Adipocyte (in vitro differentiated cells): ENCODE measurements around the gene TMEM150A.

Experiments
- DNase-seq: peaks from one replicate; pipeline ENCODE4 v3.0.0-alpha.2; 2015; ENCODE audit warnings: low read depth
- H3K27me3 ChIP-seq: replicated peaks from 2 replicates; pipeline ENCODE4 v1.7.0; 2013; ENCODE audit warnings: mild to moderate bottlenecking, low read length, moderate library complexity; ENCODE audit not compliant: control insufficient read depth, insufficient read depth
- H3K36me3 ChIP-seq: 2 replicates; pipeline ENCODE4 v1.7.0; 2013; ENCODE audit warnings: low read length, mild to moderate bottlenecking, moderate library complexity; ENCODE audit not compliant: control insufficient read depth, insufficient read depth, severe bottlenecking
- H3K4me1 ChIP-seq: 2 replicates; pipeline ENCODE4 v1.7.0; 2013; ENCODE audit warnings: mild to moderate bottlenecking, low read length, moderate library complexity; ENCODE audit not compliant: control insufficient read depth, insufficient read depth
- H3K4me3 ChIP-seq: 2 replicates; pipeline ENCODE4 v1.7.0; 2013; ENCODE audit warnings: mild to moderate bottlenecking, low read length, moderate library complexity
- H3K9ac ChIP-seq: 2 replicates; pipeline ENCODE4 v1.7.0; 2013; ENCODE audit warnings: mild to moderate bottlenecking, low read length, moderate library complexity
- H3K9me3 ChIP-seq: 2 replicates; pipeline ENCODE4 v1.7.0; 2013; ENCODE audit warnings: mild to moderate bottlenecking, low read length, moderate library complexity; ENCODE audit not compliant: control insufficient read depth

The TMEM150A gene

GRCh38 chr2:85590950-85591349 is 11.5 kb downstream of the TMEM150A start:
- Histone ChIP-seq H3K4me1 (peaks cover 29% of the 10 kb centered on the region), H3K4me3 (peak overlapping the region; percentile 15), H3K9me3 (no peaks in the 10 kb centered on the region), H3K27me3 (no peaks in the 10 kb centered on the region), H3K36me3 (no peaks in the 10 kb centered on the region), H3K9ac (peak overlapping the region; percentile 69)
- no peak for DNase-seq

DNA sequence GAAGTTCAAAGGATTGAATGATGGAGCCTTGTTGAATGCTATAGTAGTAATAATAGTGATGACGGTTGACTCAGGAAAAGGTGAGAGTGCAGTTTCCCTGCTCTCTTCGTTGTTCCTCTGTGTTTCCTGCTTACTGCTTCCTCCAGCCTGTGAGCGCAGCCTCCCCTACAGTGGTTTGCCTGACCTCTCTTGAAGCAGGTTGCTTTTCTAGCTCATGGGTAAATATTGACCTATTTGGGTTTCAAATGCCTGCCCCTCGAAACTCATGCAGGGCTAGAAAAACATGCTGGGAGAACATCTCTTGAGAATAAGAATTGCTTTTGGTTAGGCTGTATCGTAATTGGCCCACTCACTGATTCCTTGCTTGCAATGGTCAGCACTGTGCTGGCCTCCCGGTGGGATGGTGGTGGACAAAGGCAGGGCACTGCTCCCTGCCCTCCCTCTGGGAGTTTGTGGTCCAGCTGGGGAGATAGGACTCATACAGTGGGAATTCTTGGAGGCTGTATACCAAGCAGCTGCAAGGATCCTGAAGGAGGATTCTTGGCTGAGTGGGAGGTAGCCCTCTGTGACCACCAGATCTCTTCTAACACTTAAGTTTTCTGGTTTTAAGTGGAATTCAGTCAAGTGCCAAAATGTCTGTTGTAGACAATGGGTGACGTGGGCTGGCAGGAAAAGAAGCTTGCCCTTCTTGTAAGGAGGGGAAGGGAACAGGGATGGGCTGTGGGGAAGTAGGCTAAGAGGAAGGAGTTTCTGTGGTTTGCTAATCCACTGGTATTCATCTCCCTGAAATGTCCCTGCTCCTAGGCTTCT is 12.3 kb downstream of the TMEM150A start:
- Histone ChIP-seq H3K4me1 (peaks cover 37% of the 10 kb centered on the region), H3K4me3 (peak overlapping the region; percentile 15), H3K9me3 (no peaks in the 10 kb centered on the region), H3K36me3 (no peaks in the 10 kb centered on the region), H3K27me3 (no peaks in the 10 kb centered on the region), H3K9ac (peak overlapping the region; percentile 69)
- DNase-seq, result peak; percentile 77

- Histone ChIP-seq H3K27me3 (no peaks in the 10 kb centered on the region), H3K4me1 (peaks cover 38% of the 10 kb centered on the region), H3K4me3 (no peak overlapping the region), H3K9me3 (no peaks in the 10 kb centered on the region), H3K9ac (no peak overlapping the region), H3K36me3 (no peaks in the 10 kb centered on the region)
- DNase-seq, result no peak
Observed at GRCh38 chr2:85589181-85589580, 13.3 kb downstream of the TMEM150A start.

DNA sequence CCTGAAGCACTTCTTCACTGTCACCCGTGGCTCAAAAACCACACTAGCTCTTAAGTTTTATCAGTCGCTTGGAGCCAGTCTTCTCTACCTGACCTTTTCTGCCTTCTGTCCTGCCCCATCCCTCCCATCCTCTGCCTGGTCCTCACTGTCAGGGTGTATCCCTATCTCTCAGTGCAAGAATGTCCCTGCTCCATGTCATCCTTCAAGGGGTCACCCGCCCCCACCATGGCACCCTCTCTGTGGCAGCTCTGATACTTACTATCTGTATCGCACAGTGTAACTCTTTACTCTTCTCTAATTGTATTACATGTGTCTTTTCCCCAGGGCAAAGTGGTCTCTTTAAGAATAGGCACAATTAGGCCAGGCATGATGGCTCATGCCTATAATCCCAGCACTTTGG is 13.9 kb downstream of the TMEM150A start:
- no peak for DNase-seq
- Histone ChIP-seq H3K36me3 (no peaks in the 10 kb centered on the region), H3K4me1 (peaks cover 43% of the 10 kb centered on the region), H3K9ac (no peak overlapping the region), H3K4me3 (no peak overlapping the region), H3K9me3 (no peaks in the 10 kb centered on the region), H3K27me3 (no peaks in the 10 kb centered on the region)

GRCh38 chr2:85588236-85588635 is 14.3 kb downstream of the TMEM150A start:
- DNase-seq, result no peak
- Histone ChIP-seq H3K27me3 (no peaks in the 10 kb centered on the region), H3K36me3 (no peaks in the 10 kb centered on the region), H3K9ac (no peak overlapping the region), H3K4me3 (no peak overlapping the region), H3K4me1 (peaks cover 45% of the 10 kb centered on the region), H3K9me3 (no peaks in the 10 kb centered on the region)

- H3K4me3 ChIP-seq, result peak overlapping the region; percentile 82
- no peaks in the 10 kb centered on the region for H3K9me3 ChIP-seq
- H3K9ac ChIP-seq, result peak overlapping the region; percentile 91
- peaks cover 37% of the 10 kb centered on the region for H3K4me1 ChIP-seq
- no peaks in the 10 kb centered on the region for H3K36me3 ChIP-seq
- DNase-seq, result peak; percentile 50
- no peaks in the 10 kb centered on the region for H3K27me3 ChIP-seq
Observed at GRCh38 chr2:85585781-85586105, 16.8 kb downstream of the TMEM150A start.

DNA sequence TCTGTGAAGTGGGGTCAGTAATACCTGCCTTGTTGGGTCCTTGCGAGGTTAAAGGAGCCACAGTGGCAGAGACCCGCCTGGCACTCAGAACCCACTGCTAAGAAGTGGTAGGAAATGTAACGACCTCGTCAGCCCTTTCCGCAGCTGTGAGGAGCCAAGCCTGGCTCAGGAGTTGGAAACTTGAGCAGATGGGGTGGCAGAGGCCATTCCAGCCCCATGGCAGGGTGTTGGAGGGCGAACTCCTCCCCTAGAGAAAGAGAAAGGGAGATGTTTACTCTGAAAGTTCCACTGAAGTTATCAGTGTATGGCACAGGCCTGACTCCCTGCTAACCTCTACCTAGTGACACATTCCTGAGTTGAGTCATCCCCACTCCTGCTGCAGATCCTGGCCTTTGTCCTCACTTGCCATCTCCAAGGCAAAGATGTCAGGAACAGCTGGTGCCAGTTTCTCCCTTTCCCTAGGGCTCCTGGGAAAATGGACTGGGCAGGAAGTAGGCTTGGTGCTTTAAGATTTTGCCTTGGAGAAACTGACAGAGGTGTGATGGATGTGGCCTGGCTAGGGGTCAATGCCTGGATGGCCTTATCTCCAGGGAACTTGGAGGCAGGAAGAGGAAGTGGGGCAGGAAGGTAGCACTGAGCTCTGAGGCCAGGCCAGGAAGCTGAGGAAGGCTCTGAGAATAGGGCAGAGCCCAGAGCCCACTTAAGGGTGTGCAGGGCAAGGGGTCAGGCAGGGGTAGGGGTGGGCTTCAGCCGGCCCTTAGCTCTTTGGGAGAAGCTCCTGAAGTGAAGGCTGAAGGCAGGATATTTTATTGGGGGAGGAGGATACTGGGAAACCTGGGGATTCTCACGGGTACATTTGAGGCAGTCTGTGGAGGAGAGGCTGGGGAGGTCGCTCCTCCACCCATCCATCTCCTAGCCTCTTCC is 17.4 kb downstream of the TMEM150A start:
- H3K4me3 ChIP-seq, result peak overlapping the region; percentile 82
- H3K36me3 ChIP-seq, result no peaks in the 10 kb centered on the region
- H3K9me3 ChIP-seq, result no peaks in the 10 kb centered on the region

DNA sequence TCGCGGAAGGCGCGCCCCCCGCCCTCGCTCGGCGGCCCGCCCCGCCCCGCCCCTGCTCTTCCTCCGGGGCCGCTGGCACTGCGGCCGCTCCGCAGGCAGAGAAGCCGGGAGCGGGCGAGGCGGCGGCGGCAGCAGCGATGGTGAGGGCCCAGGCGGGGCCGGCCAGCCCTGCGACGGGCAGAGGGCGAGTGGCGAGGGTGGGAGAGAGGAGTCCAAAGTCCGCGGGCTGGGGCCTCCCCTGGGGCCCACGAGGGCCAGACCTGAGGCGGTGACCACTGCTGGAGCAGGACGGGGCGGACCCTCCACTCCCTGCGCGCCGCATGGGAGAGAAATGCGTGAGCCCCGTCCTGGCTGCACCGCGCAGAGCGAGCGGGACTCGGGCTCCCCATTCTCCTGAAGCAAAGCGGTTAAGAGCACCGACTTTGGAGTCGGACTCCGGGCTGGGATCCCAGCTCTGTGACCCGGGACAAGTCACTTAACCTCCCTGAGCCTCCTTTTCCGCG is 18.1 kb downstream of the TMEM150A start, which contains the start of gene VAMP5:
Gene VAMP5 (plus strand): TSS at position 78 of the 503 bp plus-strand sequence. CDS start 60 bp downstream, at position 138.
- Histone ChIP-seq H3K4me3 (peak within 1 kb of the TSS; percentile 82), H3K36me3 (no peaks in the 10 kb centered on the region), H3K9me3 (no peaks in the 10 kb centered on the region), H3K27me3 (no peaks in the 10 kb centered on the region), H3K4me1 (peaks cover 33% of the 10 kb centered on the region), H3K9ac (peak within 1 kb of the TSS; percentile 91)
- DNase-seq, result peak; percentile 61

More for the DNA sequence above, 17.4 kb downstream of the TMEM150A start:
- peak overlapping the region; percentile 91 for H3K9ac ChIP-seq
- peaks cover 31% of the 10 kb centered on the region for H3K4me1 ChIP-seq
- peak; percentile 39 for DNase-seq
- no peaks in the 10 kb centered on the region for H3K27me3 ChIP-seq

- H3K4me3 ChIP-seq, result peak overlapping the region; percentile 82
- DNase-seq, result peak; percentile 58
- peak overlapping the region; percentile 91 for H3K9ac ChIP-seq
- no peaks in the 10 kb centered on the region for H3K27me3 ChIP-seq
- no peaks in the 10 kb centered on the region for H3K36me3 ChIP-seq
- no peaks in the 10 kb centered on the region for H3K9me3 ChIP-seq
- peaks cover 36% of the 10 kb centered on the region for H3K4me1 ChIP-seq
Observed at GRCh38 chr2:85583667-85584353, 18.7 kb downstream of the TMEM150A start.

- Histone ChIP-seq H3K9me3 (no peaks in the 10 kb centered on the region), H3K9ac (no peak overlapping the region), H3K27me3 (no peaks in the 10 kb centered on the region), H3K4me1 (peaks cover 44% of the 10 kb centered on the region), H3K4me3 (no peak overlapping the region), H3K36me3 (no peaks in the 10 kb centered on the region)
- no peak for DNase-seq
Observed at GRCh38 chr2:85582492-85582891, 20.0 kb downstream of the TMEM150A start.
